ENCODE results near the gene MX2. TPM values are rescaled to one million over a fixed set of nuclear protein-coding genes. Genes with fewer than 3 reads are reported as not detected.

MX2 gene
- total and polyA plus RNA-seq, 4 donors: 0.69 to 4.7 (median 2.2) TPM

GRCh38 chr21:41371685-41372030, 9.8 kb downstream of the MX2 start:
- TF ChIP-seq SP1 (IDR thresholded peaks at IDR 0.05): no peak
- no peak for TF ChIP-seq HNF4G (IDR thresholded peaks at IDR 0.05)
- no peak for TF ChIP-seq JUND (IDR thresholded peaks at IDR 0.05)
- TF ChIP-seq, protein P1, sequence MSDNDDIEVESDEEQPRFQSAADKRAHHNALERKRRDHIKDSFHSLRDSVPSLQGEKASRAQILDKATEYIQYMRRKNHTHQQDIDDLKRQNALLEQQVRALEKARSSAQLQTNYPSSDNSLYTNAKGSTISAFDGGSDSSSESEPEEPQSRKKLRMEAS (IDR thresholded peaks at IDR 0.05): no peak
- TF ChIP-seq, protein P2, sequence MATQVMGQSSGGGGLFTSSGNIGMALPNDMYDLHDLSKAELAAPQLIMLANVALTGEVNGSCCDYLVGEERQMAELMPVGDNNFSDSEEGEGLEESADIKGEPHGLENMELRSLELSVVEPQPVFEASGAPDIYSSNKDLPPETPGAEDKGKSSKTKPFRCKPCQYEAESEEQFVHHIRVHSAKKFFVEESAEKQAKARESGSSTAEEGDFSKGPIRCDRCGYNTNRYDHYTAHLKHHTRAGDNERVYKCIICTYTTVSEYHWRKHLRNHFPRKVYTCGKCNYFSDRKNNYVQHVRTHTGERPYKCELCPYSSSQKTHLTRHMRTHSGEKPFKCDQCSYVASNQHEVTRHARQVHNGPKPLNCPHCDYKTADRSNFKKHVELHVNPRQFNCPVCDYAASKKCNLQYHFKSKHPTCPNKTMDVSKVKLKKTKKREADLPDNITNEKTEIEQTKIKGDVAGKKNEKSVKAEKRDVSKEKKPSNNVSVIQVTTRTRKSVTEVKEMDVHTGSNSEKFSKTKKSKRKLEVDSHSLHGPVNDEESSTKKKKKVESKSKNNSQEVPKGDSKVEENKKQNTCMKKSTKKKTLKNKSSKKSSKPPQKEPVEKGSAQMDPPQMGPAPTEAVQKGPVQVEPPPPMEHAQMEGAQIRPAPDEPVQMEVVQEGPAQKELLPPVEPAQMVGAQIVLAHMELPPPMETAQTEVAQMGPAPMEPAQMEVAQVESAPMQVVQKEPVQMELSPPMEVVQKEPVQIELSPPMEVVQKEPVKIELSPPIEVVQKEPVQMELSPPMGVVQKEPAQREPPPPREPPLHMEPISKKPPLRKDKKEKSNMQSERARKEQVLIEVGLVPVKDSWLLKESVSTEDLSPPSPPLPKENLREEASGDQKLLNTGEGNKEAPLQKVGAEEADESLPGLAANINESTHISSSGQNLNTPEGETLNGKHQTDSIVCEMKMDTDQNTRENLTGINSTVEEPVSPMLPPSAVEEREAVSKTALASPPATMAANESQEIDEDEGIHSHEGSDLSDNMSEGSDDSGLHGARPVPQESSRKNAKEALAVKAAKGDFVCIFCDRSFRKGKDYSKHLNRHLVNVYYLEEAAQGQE (IDR thresholded peaks at IDR 0.05): no peak
- TF ChIP-seq ATF3 (IDR thresholded peaks at IDR 0.05): no peak
- no peak for TF ChIP-seq NR2F2 (IDR thresholded peaks at IDR 0.05)
- Histone ChIP-seq H3K9ac (ENCODE audit: low read depth in 1 of 2, low read length in 2 of 2) (no peak overlapping the region), H3K4me3 (ENCODE audit: low read depth in 1 of 3, low read length in 3 of 3) (no peak overlapping the region), H3K27ac (ENCODE audit: low read depth in 1 of 2, low read length in 2 of 2) (no peak overlapping the region), H3K9me3 (ENCODE audit: control insufficient read depth in 4 of 4, low read length in 3 of 4) (no peaks in the 10 kb centered on the region), H3K4me1 (ENCODE audit: control insufficient read depth in 4 of 4, insufficient read depth in 4 of 4, low read length in 3 of 4) (no peaks in the 10 kb centered on the region), H3K27me3 (ENCODE audit: control insufficient read depth in 4 of 4, insufficient read depth in 4 of 4, low read length in 3 of 4) (peaks cover 0 to 3% (median 0%) of the 10 kb centered on the region in 4 donors), H3K36me3 (ENCODE audit: control insufficient read depth in 4 of 4, insufficient read depth in 3 of 4, low read depth in 1 of 4, low read length in 3 of 4) (no peaks in the 10 kb centered on the region)
- DNase-seq (ENCODE audit: low spot score): no peak
- 93% methylated on average over 7 of the region's 7 CpGs for WGBS

DNA sequence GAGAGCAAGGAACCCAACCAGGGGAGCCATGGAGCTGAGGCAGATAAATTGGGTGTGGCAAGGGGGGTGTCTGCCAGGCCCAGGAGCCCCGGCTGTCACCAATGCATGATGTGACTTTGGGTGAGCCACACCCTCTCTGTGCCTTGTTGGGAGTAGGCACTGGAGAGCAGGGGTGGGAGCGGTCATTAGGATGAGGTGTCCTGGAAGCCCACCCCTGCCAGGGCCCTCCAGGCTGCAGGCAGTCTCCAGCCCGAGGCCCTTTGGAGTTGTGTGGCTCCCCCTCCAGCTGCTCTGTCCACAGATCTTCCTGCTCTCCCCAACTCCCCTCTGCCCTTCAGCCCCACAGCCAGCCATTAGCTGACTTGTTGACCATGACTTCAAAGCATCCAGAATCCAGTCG, 11.4 kb downstream of the MX2 start:
- H3K36me3 ChIP-seq (ENCODE audit: control insufficient read depth in 4 of 4, insufficient read depth in 3 of 4, low read depth in 1 of 4, low read length in 3 of 4): no peaks in the 10 kb centered on the region
- no peaks in the 10 kb centered on the region for H3K9me3 ChIP-seq (ENCODE audit: control insufficient read depth in 4 of 4, low read length in 3 of 4)
- WGBS: 86% methylated on average over 4 of the region's 4 CpGs
- peaks cover 0 to 3% (median 0%) of the 10 kb centered on the region in 4 donors for H3K27me3 ChIP-seq (ENCODE audit: control insufficient read depth in 4 of 4, insufficient read depth in 4 of 4, low read length in 3 of 4)
- DNase-seq (ENCODE audit: low spot score): no peak
- H3K9ac ChIP-seq (ENCODE audit: low read depth in 1 of 2, low read length in 2 of 2): no peak overlapping the region
- no peak overlapping the region for H3K27ac ChIP-seq (ENCODE audit: low read depth in 1 of 2, low read length in 2 of 2)
- no peak overlapping the region for H3K4me3 ChIP-seq (ENCODE audit: low read depth in 1 of 3, low read length in 3 of 3)
- TF ChIP-seq CTCF (IDR thresholded peaks at IDR 0.05; ENCODE audit: low read depth, low read length, missing input control) (no peak), SP1 (IDR thresholded peaks at IDR 0.05) (no peak), GABPA (IDR thresholded peaks at IDR 0.05 in 1 of 2, conservative IDR thresholded peaks at IDR 0.05 in 1 of 2) (no peak), EGR1 (IDR thresholded peaks at IDR 0.05; ENCODE audit: low read depth in 2 of 2) (no peak)
- no peaks in the 10 kb centered on the region for H3K4me1 ChIP-seq (ENCODE audit: control insufficient read depth in 4 of 4, insufficient read depth in 4 of 4, low read length in 3 of 4)

DNA sequence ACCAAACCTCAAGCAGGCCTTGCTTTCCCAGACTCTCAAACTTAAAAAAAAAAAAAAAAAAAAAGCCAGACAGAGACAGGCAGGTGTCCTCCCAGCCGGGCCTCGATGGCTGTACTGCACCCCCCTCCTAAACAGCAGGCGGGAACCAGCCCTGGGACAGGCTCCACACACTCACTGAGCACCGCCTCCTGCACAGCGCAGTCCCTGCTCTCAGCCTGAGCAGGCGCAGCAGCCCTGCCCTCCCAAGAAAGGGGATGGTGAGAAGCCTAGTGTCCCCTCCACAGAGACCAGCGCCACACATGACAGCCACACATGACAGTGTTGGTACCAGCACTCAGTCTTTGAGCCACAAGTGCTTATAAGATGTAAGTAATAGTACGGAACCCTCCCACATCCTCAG, 11.9 kb downstream of the MX2 start:
- H3K36me3 ChIP-seq (ENCODE audit: control insufficient read depth in 4 of 4, insufficient read depth in 3 of 4, low read depth in 1 of 4, low read length in 3 of 4): no peaks in the 10 kb centered on the region
- no peak overlapping the region for H3K9ac ChIP-seq (ENCODE audit: low read depth in 1 of 2, low read length in 2 of 2)
- WGBS: 87% methylated on average over 8 of the region's 8 CpGs
- peaks cover 0 to 3% (median 0%) of the 10 kb centered on the region in 4 donors for H3K27me3 ChIP-seq (ENCODE audit: control insufficient read depth in 4 of 4, insufficient read depth in 4 of 4, low read length in 3 of 4)
- H3K4me3 ChIP-seq (ENCODE audit: low read depth in 1 of 3, low read length in 3 of 3): no peak overlapping the region
- no peaks in the 10 kb centered on the region for H3K9me3 ChIP-seq (ENCODE audit: control insufficient read depth in 4 of 4, low read length in 3 of 4)
- no peak for DNase-seq (ENCODE audit: low spot score)
- no peaks in the 10 kb centered on the region for H3K4me1 ChIP-seq (ENCODE audit: control insufficient read depth in 4 of 4, insufficient read depth in 4 of 4, low read length in 3 of 4)
- no peak overlapping the region for H3K27ac ChIP-seq (ENCODE audit: low read depth in 1 of 2, low read length in 2 of 2)
- no peak for TF ChIP-seq RXRA (IDR thresholded peaks at IDR 0.05)
- TF ChIP-seq TAF1 (conservative IDR thresholded peaks at IDR 0.05): no peak
- no peak for TF ChIP-seq RAD21 (IDR thresholded peaks at IDR 0.05)
- no peak for TF ChIP-seq HNF4A (conservative IDR thresholded peaks at IDR 0.05)
- TF ChIP-seq SP1 (IDR thresholded peaks at IDR 0.05): no peak
- TF ChIP-seq JUND (IDR thresholded peaks at IDR 0.05): no peak
- TF ChIP-seq EGR1 (IDR thresholded peaks at IDR 0.05; ENCODE audit: low read depth in 2 of 2): no peak
- TF ChIP-seq ATF3 (IDR thresholded peaks at IDR 0.05): no peak
- TF ChIP-seq GABPA (IDR thresholded peaks at IDR 0.05 in 1 of 2, conservative IDR thresholded peaks at IDR 0.05 in 1 of 2): no peak
- TF ChIP-seq NR2F2 (IDR thresholded peaks at IDR 0.05): no peak
- no peak for TF ChIP-seq FOXA2 (IDR thresholded peaks at IDR 0.05)
- TF ChIP-seq, protein P1 (IDR thresholded peaks at IDR 0.05): no peak
- TF ChIP-seq YY1 (IDR thresholded peaks at IDR 0.05): no peak
- no peak for TF ChIP-seq ZBTB33 (IDR thresholded peaks at IDR 0.05)
